Suprapubic skin (tissue), 4 donors: Measurements from ENCODE around the gene EPB41L4A.

ENCODE experiments used
- CTCF ChIP-seq, 2 donors: fragments of 200-600 bp in 1 of 2; fragments of 450-650 bp in 1 of 2; sonication (generic) in 1 of 2; IDR thresholded peaks; one replicate each; pipeline ENCODE4 v1.5.1; 2016 to 2019; ENCODE audit warnings: antibody characterized with exemption in 2 of 2, mild to moderate bottlenecking in 1 of 2, moderate library complexity in 1 of 2
- POLR2A ChIP-seq, 2 donors: fragments of 450-650 bp; IDR thresholded peaks; one replicate each; pipeline ENCODE4 v1.6.1; 2017; ENCODE audit warnings: antibody characterized with exemption in 2 of 2, mild to moderate bottlenecking in 2 of 2, moderate library complexity in 2 of 2
- POLR2AphosphoS5 ChIP-seq, 3 donors: sonication (generic); formaldehyde crosslinking; IDR thresholded peaks; one replicate each; pipeline ENCODE4 v1.6.1; 2017; ENCODE audit warnings: antibody characterized with exemption in 3 of 3

- TF ChIP-seq CTCF (IDR thresholded peaks at IDR 0.05) (no peak), POLR2A (IDR thresholded peaks at IDR 0.05) (no peak), POLR2AphosphoS5 (IDR thresholded peaks at IDR 0.05) (no peak)
Measured at GRCh38 chr5:112382886-112383285, 36.2 kb downstream of the EPB41L4A start.
